HCT116 (cell line): ENCODE measurements around the gene SNED1.

Source experiments
- CEBPB ChIP-seq: IDR thresholded peaks from 2 replicates; pipeline ENCODE4 v1.6.1; 2012; ENCODE audit warnings: low read depth
- EZH2 ChIP-seq: fragments of 200-600 bp; sonication (generic); IDR thresholded peaks from 2 replicates; pipeline ENCODE4 v1.6.1; 2017; ENCODE audit warnings: antibody characterized with exemption, mixed run types
- EZH2phosphoT487 ChIP-seq: fragments of 200-600 bp; IDR thresholded peaks from 2 replicates; pipeline ENCODE4 v1.6.1; 2018; ENCODE audit warnings: antibody characterized with exemption, borderline replicate concordance
- FOSL1 ChIP-seq: IDR thresholded peaks from 2 replicates; pipeline ENCODE4 v1.6.1; 2012; ENCODE audit warnings: low read depth
- POLR2A ChIP-seq: IDR thresholded peaks from 2 replicates; pipeline ENCODE4 v1.7.0; 2011; ENCODE audit warnings: borderline replicate concordance; ENCODE audit not compliant: insufficient read depth, insufficient read length; ENCODE audit errors: extremely low read depth
- POLR2AphosphoS5 ChIP-seq: IDR thresholded peaks from 2 replicates; pipeline ENCODE4 v1.6.1; 2011; ENCODE audit warnings: mild to moderate bottlenecking, low read depth, low read length, moderate library complexity
- RAD21 ChIP-seq: IDR thresholded peaks from 2 replicates; pipeline ENCODE4 v1.6.1; 2012; ENCODE audit warnings: low read depth, mild to moderate bottlenecking
- SIN3A ChIP-seq: IDR thresholded peaks from 2 replicates; pipeline ENCODE4 v1.6.1; 2012; ENCODE audit warnings: low read depth
- TCF7L2 ChIP-seq: IDR thresholded peaks from 2 replicates; pipeline ENCODE4 v1.7.0; 2011; ENCODE audit warnings: borderline replicate concordance, inconsistent platforms; ENCODE audit not compliant: insufficient read depth, insufficient read length; ENCODE audit errors: extremely low read depth
- YY1 ChIP-seq: IDR thresholded peaks from 2 replicates; pipeline ENCODE4 v1.6.1; 2011; ENCODE audit warnings: low read length, low read depth, moderate library complexity, mild to moderate bottlenecking; ENCODE audit not compliant: insufficient replicate concordance; ENCODE audit errors: extremely low read depth
- ZNF274 ChIP-seq: fragments of 200-500 bp; sonication (Bioruptor generic); IDR thresholded peaks from 2 replicates; pipeline ENCODE4 v1.6.1; 2014; ENCODE audit warnings: mild to moderate bottlenecking, low read depth, low read length, inconsistent platforms
- TF ChIP-seq, protein P1 (sequence below), 3 experiments: fragments of 200-600 bp in 1 of 3; sonication (generic) in 1 of 3; IDR thresholded peaks in 2 of 3; conservative IDR thresholded peaks in 1 of 3; 2 replicates each; pipeline ENCODE4 v1.5.1; 2012 to 2017; ENCODE audit warnings: low read depth in 2 of 3, low read length in 2 of 3, antibody characterized with exemption in 1 of 3, borderline replicate concordance in 1 of 3, control low read depth in 1 of 3, mild to moderate bottlenecking in 1 of 3, mixed read lengths in 1 of 3, mixed run types in 1 of 3, moderate library complexity in 1 of 3; ENCODE audit not compliant: insufficient read depth in 1 of 3
- TF ChIP-seq, protein P2 (sequence below): IDR thresholded peaks from 2 replicates; pipeline ENCODE4 v1.6.1; 2012; ENCODE audit warnings: low read depth
- TF ChIP-seq, protein P3 (sequence below): IDR thresholded peaks from 2 replicates; pipeline ENCODE4 v1.6.1; 2012

DNA sequence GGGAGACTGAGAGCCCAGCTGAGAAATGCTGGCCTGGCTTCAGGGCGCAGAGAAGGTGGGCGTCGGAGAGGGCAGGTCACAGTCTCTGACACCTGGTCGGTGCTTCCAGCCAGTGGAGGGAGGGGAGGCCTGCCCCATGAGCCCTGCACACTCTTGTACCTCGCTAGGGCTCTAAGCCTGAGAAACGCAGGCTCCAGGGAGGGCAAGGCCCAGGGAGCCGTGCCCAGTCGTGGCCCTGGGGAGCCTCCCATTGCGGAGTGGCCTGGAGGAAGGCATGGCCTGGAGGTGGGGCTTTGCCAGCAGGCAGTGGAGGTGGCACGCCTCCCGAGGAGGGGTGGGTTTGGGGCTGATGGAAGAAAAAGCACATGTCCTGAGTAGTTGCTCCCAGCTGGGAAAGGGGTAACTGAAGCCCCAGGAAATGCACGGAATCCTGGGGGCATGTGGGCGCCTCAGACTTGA, 64.7 kb downstream of the SNED1 start:
- TF ChIP-seq POLR2A (no peak), YY1 (no peak), RAD21 (no peak), EZH2 (no peak), CEBPB (no peak), POLR2AphosphoS5 (no peak), FOSL1 (no peak), EZH2phosphoT487 (no peak), SIN3A (no peak), ZNF274 (no peak), TCF7L2 (no peak)
- TF ChIP-seq, protein P1, sequence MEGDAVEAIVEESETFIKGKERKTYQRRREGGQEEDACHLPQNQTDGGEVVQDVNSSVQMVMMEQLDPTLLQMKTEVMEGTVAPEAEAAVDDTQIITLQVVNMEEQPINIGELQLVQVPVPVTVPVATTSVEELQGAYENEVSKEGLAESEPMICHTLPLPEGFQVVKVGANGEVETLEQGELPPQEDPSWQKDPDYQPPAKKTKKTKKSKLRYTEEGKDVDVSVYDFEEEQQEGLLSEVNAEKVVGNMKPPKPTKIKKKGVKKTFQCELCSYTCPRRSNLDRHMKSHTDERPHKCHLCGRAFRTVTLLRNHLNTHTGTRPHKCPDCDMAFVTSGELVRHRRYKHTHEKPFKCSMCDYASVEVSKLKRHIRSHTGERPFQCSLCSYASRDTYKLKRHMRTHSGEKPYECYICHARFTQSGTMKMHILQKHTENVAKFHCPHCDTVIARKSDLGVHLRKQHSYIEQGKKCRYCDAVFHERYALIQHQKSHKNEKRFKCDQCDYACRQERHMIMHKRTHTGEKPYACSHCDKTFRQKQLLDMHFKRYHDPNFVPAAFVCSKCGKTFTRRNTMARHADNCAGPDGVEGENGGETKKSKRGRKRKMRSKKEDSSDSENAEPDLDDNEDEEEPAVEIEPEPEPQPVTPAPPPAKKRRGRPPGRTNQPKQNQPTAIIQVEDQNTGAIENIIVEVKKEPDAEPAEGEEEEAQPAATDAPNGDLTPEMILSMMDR (IDR thresholded peaks at IDR 0.05 in 2 of 3, conservative IDR thresholded peaks at IDR 0.05 in 1 of 3; ENCODE audit: borderline replicate concordance in 1 of 3, insufficient read depth in 1 of 3, low read depth in 2 of 3, low read length in 2 of 3) = no peak
- TF ChIP-seq, protein P2, sequence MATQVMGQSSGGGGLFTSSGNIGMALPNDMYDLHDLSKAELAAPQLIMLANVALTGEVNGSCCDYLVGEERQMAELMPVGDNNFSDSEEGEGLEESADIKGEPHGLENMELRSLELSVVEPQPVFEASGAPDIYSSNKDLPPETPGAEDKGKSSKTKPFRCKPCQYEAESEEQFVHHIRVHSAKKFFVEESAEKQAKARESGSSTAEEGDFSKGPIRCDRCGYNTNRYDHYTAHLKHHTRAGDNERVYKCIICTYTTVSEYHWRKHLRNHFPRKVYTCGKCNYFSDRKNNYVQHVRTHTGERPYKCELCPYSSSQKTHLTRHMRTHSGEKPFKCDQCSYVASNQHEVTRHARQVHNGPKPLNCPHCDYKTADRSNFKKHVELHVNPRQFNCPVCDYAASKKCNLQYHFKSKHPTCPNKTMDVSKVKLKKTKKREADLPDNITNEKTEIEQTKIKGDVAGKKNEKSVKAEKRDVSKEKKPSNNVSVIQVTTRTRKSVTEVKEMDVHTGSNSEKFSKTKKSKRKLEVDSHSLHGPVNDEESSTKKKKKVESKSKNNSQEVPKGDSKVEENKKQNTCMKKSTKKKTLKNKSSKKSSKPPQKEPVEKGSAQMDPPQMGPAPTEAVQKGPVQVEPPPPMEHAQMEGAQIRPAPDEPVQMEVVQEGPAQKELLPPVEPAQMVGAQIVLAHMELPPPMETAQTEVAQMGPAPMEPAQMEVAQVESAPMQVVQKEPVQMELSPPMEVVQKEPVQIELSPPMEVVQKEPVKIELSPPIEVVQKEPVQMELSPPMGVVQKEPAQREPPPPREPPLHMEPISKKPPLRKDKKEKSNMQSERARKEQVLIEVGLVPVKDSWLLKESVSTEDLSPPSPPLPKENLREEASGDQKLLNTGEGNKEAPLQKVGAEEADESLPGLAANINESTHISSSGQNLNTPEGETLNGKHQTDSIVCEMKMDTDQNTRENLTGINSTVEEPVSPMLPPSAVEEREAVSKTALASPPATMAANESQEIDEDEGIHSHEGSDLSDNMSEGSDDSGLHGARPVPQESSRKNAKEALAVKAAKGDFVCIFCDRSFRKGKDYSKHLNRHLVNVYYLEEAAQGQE = no peak
- TF ChIP-seq, protein P3, sequence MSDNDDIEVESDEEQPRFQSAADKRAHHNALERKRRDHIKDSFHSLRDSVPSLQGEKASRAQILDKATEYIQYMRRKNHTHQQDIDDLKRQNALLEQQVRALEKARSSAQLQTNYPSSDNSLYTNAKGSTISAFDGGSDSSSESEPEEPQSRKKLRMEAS = no peak
